GM18505 (cell line): ENCODE results near the gene SPDYC.

ENCODE experiments used
- ATAC-seq: cut with Tn5 transposase; IDR thresholded peaks from one replicate; pipeline ENCODE4 v1.9.1; 2021; ENCODE audit not compliant: unreplicated experiment
- POLR2A ChIP-seq: IDR thresholded peaks from 4 replicates; pipeline ENCODE4 v1.6.1; 2011; ENCODE audit warnings: borderline replicate concordance; ENCODE audit not compliant: insufficient read depth, insufficient read length; ENCODE audit errors: extremely low read depth

SPDYC gene

GRCh38 chr11:65130631-65131416 lies 39.2 kb upstream of the SPDYC start:
- no peak for ATAC-seq
- no peak for TF ChIP-seq POLR2A

DNA sequence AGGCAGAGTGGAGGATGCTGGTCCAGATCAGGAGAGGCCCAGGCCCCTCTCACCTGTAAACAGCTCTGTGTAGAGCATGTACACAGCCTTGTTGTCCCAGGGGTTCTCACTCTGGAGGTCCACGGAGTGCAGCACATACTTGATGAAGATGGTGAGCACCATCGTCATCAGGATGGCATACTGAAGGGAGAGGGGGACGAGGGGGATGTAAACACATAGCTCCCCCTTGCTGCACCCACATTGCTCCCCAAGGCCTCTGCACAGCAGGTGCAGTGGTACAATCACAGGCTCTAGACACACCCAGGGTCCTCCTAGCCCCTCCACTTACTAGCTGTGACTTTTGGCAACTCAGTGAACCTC lies 38.6 kb upstream of the SPDYC start:
- peak; percentile 40 for TF ChIP-seq POLR2A
- no peak for ATAC-seq

DNA sequence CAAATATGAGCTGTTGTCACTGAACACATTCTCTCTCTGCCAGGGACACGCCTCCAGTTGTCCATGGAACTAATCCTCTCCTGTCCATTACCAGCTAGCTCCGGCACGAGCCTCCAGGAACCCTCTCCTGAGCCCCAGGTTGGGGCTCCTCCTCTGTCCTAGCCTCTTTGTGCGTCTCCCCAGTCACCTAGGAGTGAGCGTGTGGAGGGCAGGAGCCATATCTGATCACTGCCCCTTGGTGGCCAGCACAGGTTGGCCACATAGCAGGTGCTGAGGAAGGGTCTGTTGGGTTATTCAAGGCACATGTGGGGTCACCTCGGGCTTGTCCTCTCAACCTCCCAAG lies 38.2 kb upstream of the SPDYC start:
- ATAC-seq, result no peak
- peak; percentile 16 for TF ChIP-seq POLR2A

GRCh38 chr11:65132238-65132987 lies 37.6 kb upstream of the SPDYC start:
- peak; percentile 76 for TF ChIP-seq POLR2A
- ATAC-seq, result no peak

- no peak for ATAC-seq
- TF ChIP-seq POLR2A, result peak; percentile 66
Observed at GRCh38 chr11:65132988-65133700, 36.9 kb upstream of the SPDYC start.

DNA sequence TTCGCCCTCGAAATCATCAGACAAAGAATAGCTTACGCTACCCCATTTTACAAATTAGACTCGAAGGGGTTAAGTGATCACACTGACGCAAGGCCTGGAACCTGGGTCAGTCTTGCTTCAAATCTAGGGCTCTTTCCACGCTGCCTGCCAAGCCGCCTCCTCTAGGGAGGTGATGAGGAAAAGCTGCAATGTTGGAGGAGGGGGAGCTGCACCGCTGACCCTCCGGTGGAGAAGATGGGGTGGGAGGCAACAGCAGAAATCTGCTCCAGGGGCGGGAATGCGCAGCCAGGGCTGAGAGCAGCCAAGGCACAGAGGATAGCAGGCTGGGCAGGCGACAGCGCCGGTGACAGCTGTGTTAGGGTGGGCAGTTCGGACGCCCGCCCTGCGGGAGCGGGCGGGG lies 36.3 kb upstream of the SPDYC start:
- no peak for ATAC-seq
- TF ChIP-seq POLR2A, result no peak

DNA sequence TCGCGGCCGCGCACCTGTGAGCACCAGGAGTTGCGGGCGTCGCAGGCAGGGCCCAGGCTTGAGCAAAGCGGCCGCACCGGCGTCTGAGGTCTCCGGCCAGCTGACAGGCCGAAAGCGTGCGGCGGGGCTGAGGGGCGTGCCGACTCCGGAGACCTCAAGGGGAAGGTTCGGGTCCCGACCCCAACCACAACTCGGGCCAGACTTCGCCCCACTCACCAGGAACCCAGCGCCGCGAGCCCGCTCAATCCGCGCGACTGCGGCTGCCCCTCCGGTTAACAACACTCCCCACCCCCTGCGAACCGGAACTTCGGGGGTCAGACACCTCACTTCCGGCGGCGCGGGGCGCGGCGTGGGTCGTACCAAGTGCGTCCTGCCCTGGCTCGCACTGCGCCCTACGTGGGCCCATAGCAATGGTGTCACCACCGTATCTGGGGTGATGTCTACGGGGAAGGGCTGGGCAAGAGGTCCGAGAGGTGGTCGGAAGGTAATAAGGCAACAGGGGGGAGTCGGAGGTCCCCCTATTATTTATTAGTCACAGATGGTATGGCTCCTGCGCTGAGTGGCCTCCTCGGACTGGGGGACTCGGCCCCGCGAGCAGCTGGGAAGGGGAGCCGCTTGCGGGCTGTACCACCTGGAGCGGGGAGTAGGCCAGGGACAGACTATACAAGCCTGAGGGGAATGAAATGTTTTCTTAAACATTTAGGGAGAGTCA lies 35.6 kb upstream of the SPDYC start, which contains the start of gene SYVN1:
Gene SYVN1 (minus strand): TSS at position 280 of the 712 bp plus-strand sequence. CDS start 918 bp downstream, outside the sequence.
- ATAC-seq, result peak; percentile 54
- peak; percentile 90 for TF ChIP-seq POLR2A

GRCh38 chr11:65134952-65135632 lies 34.9 kb upstream of the SPDYC start:
- TF ChIP-seq POLR2A, result peak; percentile 70
- peak; percentile 56 for ATAC-seq

- TF ChIP-seq POLR2A, result no peak
- ATAC-seq, result no peak
Observed at GRCh38 chr11:65135633-65136145, 34.3 kb upstream of the SPDYC start.

DNA sequence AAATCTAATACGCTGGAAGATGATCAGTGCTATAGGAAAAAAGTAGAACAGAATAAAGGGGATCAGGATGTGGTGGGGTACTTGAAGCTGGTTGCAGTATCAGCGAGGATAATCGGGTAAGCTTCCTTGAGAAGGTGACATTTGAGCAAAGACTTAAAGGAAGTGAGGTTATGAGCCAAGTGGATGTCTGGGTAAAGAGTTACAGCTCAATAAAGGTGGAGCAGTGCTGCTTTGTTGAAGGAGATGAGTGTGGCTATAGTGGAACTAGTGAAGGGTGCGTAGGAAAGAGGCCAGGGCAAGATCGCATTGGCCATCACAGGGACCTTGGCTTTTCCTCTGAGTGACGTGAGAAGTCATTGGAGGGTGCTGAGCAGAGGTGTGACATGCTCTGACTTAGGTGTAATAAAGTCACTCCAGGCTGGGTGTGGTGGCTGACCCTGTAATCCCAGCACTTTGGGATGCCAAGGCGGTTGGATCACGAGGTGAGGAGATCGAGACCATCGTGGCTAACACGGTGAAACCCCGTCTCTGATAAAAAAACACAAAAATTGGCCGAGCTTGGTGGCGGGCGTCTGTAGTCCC lies 33.4 kb upstream of the SPDYC start:
- no peak for ATAC-seq
- TF ChIP-seq POLR2A, result no peak

GRCh38 chr11:65141896-65142494 lies 28.0 kb upstream of the SPDYC start:
- ATAC-seq, result no peak
- TF ChIP-seq POLR2A, result no peak
